HPDE6-E6E7 (cell line): ENCODE results near the gene SLFN12.
"Not testable (repeated sequence)": the region's sequence is repeated elsewhere in the genome, so short reads cannot be mapped to it uniquely, and the experiment has no call there.

ENCODE experiments used
- DNase-seq: peaks from one replicate; pipeline ENCODE4 v3.0.0; 2011; ENCODE audit warnings: missing footprints; ENCODE audit errors: extremely low spot score

Gene SLFN12

GRCh38 chr17:35414247-35414646 is 18.1 kb downstream of the SLFN12 start:
- no peak for DNase-seq

- DNase-seq, result no peak
These were observed 24.8 kb downstream of the SLFN12 start for GRCh38 chr17:35407531-35407930.

GRCh38 chr17:35406568-35406967 is 25.7 kb downstream of the SLFN12 start:
- DNase-seq, result no peak

- no peak for DNase-seq
These were observed 27.9 kb downstream of the SLFN12 start for GRCh38 chr17:35404360-35404759.

- DNase-seq, result not testable (repeated sequence)
These were observed 38.5 kb downstream of the SLFN12 start for GRCh38 chr17:35393783-35394182.

GRCh38 chr17:35390663-35391062 is 41.6 kb downstream of the SLFN12 start:
- DNase-seq, result no peak

- no peak for DNase-seq
These were observed 42.1 kb downstream of the SLFN12 start for GRCh38 chr17:35390156-35390555.

GRCh38 chr17:35387496-35387895 is 44.8 kb downstream of the SLFN12 start:
- no peak for DNase-seq

- DNase-seq, result no peak
These were observed 54.6 kb downstream of the SLFN12 start for GRCh38 chr17:35377706-35378105.

- DNase-seq, result no peak
These were observed 55.2 kb downstream of the SLFN12 start for GRCh38 chr17:35377068-35377467.

GRCh38 chr17:35376245-35376644 is 56.1 kb downstream of the SLFN12 start:
- no peak for DNase-seq

- DNase-seq, result no peak
These were observed 57.4 kb downstream of the SLFN12 start for GRCh38 chr17:35374766-35375344.

- peak; percentile 40 for DNase-seq
These were observed 58.1 kb downstream of the SLFN12 start for GRCh38 chr17:35373984-35374765.

GRCh38 chr17:35373534-35373983 is 58.7 kb downstream of the SLFN12 start, which contains the start of gene SLFN11:
SLFN11 (minus strand) TSS chr17:35373621; CDS start chr17:35363807, 9,814 bp downstream.
- DNase-seq, result peak; percentile 80

GRCh38 chr17:35372846-35373533 is 59.3 kb downstream of the SLFN12 start:
- DNase-seq, result peak; percentile 17

- no peak for DNase-seq
These were observed 60.4 kb downstream of the SLFN12 start for GRCh38 chr17:35371934-35372333.

- DNase-seq, result no peak
These were observed 64.0 kb downstream of the SLFN12 start for GRCh38 chr17:35368081-35368830.

GRCh38 chr17:35361027-35361426 is 71.3 kb downstream of the SLFN12 start:
- DNase-seq, result no peak
